LNCaP clone FGC (cell line): ENCODE results near the gene PRDM10.
"Not testable (repeated sequence)": the region's sequence is repeated elsewhere in the genome, so short reads cannot be mapped to it uniquely, and the experiment has no call there.

Experiments
- DNase-seq: peaks from one replicate; pipeline ENCODE4 v3.0.0-alpha.2; 2011; ENCODE audit warnings: low read depth
- H3K4me3 ChIP-seq: 2 replicates; pipeline ENCODE4 v1.5.1; 2011; ENCODE audit warnings: mild to moderate bottlenecking, low read depth, low read length, control low read depth
- CTCF ChIP-seq: IDR thresholded peaks from 2 replicates; pipeline ENCODE4 v1.5.1; 2012; ENCODE audit warnings: mild to moderate bottlenecking; ENCODE audit not compliant: control insufficient read depth, insufficient read depth; ENCODE audit errors: extremely low read depth

Gene PRDM10

GRCh38 chr11:129888451-129888850 lies 114.2 kb downstream of the PRDM10 start:
- H3K4me3 ChIP-seq: no peak overlapping the region
- DNase-seq: no peak
- TF ChIP-seq CTCF: no peak

GRCh38 chr11:129885381-129885780 lies 117.3 kb downstream of the PRDM10 start:
- TF ChIP-seq CTCF: no peak
- H3K4me3 ChIP-seq: no peak overlapping the region
- no peak for DNase-seq

DNA sequence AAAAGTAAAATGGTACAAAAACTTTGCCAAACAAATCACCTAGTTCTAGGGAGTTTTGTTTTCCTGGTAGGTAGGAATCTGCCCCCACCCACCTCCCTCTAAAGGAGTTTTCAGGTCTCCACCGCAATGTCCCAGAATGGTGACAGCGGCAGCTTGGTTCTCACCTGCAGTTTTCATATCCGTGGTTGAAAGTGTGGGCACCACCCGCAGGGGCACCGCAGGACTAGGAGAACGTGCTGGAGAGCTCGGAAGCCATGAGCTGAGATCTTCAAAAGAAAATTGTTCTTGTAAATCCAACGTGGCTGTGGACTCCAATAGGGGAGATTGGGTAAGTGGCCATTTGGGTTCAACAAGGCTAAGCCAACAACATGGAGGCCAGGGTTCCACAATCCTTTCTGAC lies 118.1 kb downstream of the PRDM10 start:
- no peak for TF ChIP-seq CTCF
- H3K4me3 ChIP-seq: no peak overlapping the region
- no peak for DNase-seq

DNA sequence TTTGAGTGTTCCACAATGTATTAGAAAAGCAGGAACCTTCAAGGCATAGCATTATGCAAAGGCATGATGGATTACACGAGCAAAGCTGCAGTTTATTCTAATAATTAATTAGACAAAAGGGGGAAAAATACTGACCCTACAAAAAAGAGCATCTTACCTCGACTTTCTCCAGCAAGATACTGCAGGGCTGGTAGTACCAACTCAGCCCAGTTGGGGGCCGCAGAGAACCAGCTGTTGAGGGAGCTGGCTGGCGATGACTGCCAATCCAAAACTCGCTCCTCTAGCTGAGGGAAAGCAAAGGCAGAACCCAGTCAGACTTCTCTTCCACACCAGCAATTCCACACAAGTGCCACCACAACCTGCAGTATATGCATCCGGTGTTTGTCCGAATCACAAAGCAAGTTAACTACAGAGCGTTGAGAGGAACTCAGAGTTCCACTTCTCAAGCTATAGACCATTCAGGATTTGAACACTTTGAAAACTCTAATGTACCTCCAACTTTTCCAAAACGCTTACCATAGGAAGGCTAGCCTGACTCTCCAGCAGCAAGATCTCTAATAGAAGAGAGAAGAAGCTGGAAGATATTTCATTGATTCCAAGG lies 121.0 kb downstream of the PRDM10 start:
- peak; percentile 62 for TF ChIP-seq CTCF
- DNase-seq: no peak
- no peak overlapping the region for H3K4me3 ChIP-seq

DNA sequence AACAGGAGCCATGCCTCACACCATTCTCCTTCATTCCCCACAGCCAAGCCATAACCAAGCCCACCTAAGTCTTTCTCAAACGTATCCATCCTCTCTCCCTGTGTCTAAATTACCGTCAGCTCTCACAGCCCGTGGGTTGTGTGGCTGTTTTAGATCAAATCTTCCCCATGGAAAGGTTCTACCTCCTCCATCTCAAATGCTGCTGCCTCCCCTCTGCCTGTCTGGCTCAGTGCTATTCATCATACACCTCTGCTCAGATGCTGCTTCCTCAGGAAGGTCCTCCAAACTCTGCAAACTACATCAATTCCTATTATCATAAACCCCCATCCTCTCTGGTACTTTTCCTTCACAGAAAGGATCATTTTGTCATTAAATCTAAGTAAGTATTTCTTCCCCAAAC lies 122.3 kb downstream of the PRDM10 start:
- no peak for TF ChIP-seq CTCF
- no peak overlapping the region for H3K4me3 ChIP-seq
- DNase-seq: no peak

- no peak for DNase-seq
- no peak for TF ChIP-seq CTCF
- H3K4me3 ChIP-seq: no peak overlapping the region
Observed at GRCh38 chr11:129871914-129872313, 130.7 kb downstream of the PRDM10 start.

GRCh38 chr11:129868626-129869025 lies 134.0 kb downstream of the PRDM10 start:
- H3K4me3 ChIP-seq, DNase-seq: not testable (repeated sequence)
